ENCODE measurements around the gene DCC.

DCC gene

GRCh38 chr18:53553030-53553429 is 1213.0 kb downstream of the DCC start:
- Histone ChIP-seq H3F3A (ENCODE audit: low read depth) (no peaks in the 10 kb centered on the region), H3K27me3 (ENCODE audit: insufficient read depth, low read length, poor library complexity, severe bottlenecking) (no peaks in the 10 kb centered on the region), H3K36me3 (ENCODE audit: insufficient read depth, low read length) (no peaks in the 10 kb centered on the region), H3K4me2 (ENCODE audit: low read depth, low read length, poor library complexity, severe bottlenecking) (no peak overlapping the region), H2AFZ (ENCODE audit: low read length) (no peak overlapping the region), H4K20me1 (ENCODE audit: insufficient read depth, low read length, poor library complexity, severe bottlenecking) (peaks cover 4% of the 10 kb centered on the region), H3K9ac (ENCODE audit: low read depth, low read length, poor library complexity, severe bottlenecking) (no peak overlapping the region), H3K9me3 (ENCODE audit: insufficient read depth, low read depth, low read length) (no peaks in the 10 kb centered on the region), H3K79me2 (ENCODE audit: insufficient read depth, low read length) (no peaks in the 10 kb centered on the region), H3K9me2 (replicated peaks; ENCODE audit: low read depth, low read length) (no peaks in the 10 kb centered on the region), H3K4me3 (ENCODE audit: low read length, poor library complexity, severe bottlenecking) (no peak overlapping the region), H3K4me1 (ENCODE audit: insufficient read depth, low read length, poor library complexity, severe bottlenecking) (no peaks in the 10 kb centered on the region)
- TF ChIP-seq CTCF (conservative IDR thresholded peaks at IDR 0.05; ENCODE audit: low read length), result no peak
- no peak for TF ChIP-seq EZH2phosphoT487 (IDR thresholded peaks at IDR 0.05; ENCODE audit: borderline replicate concordance)

DNA sequence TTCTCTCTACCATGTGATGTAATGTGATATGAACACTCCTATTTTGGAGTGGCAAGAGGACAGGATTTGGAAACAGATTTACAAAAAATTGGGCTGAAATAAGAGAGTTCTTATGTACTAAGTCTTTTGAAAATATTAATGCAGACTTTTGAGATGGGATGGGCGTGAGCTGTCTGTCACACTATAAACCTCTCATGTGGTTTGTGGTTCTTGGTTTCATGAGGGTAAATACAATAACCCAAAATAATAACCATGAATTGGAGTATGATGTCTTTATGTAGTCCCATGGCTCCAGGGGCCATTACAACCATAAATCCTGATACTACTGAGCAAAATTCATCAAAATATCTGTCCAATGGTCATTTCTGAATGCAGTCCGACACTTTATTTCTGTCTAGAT is 1216.5 kb downstream of the DCC start:
- Histone ChIP-seq H3K79me2 (ENCODE audit: insufficient read depth, low read length) (no peaks in the 10 kb centered on the region), H3K36me3 (ENCODE audit: insufficient read depth, low read length) (no peaks in the 10 kb centered on the region), H3K9ac (ENCODE audit: low read depth, low read length, poor library complexity, severe bottlenecking) (no peak overlapping the region), H3K9me3 (ENCODE audit: insufficient read depth, low read depth, low read length) (no peaks in the 10 kb centered on the region), H4K20me1 (ENCODE audit: insufficient read depth, low read length, poor library complexity, severe bottlenecking) (peaks cover 4% of the 10 kb centered on the region), H3K9me2 (replicated peaks; ENCODE audit: low read depth, low read length) (no peaks in the 10 kb centered on the region), H3K4me2 (ENCODE audit: low read depth, low read length, poor library complexity, severe bottlenecking) (no peak overlapping the region), H3F3A (ENCODE audit: low read depth) (no peaks in the 10 kb centered on the region), H3K4me3 (ENCODE audit: low read length, poor library complexity, severe bottlenecking) (no peak overlapping the region), H2AFZ (ENCODE audit: low read length) (no peak overlapping the region), H3K4me1 (ENCODE audit: insufficient read depth, low read length, poor library complexity, severe bottlenecking) (no peaks in the 10 kb centered on the region), H3K27me3 (ENCODE audit: insufficient read depth, low read length, poor library complexity, severe bottlenecking) (no peaks in the 10 kb centered on the region)
- TF ChIP-seq EZH2phosphoT487 (IDR thresholded peaks at IDR 0.05; ENCODE audit: borderline replicate concordance) (no peak), CTCF (conservative IDR thresholded peaks at IDR 0.05; ENCODE audit: low read length) (no peak)

DNA sequence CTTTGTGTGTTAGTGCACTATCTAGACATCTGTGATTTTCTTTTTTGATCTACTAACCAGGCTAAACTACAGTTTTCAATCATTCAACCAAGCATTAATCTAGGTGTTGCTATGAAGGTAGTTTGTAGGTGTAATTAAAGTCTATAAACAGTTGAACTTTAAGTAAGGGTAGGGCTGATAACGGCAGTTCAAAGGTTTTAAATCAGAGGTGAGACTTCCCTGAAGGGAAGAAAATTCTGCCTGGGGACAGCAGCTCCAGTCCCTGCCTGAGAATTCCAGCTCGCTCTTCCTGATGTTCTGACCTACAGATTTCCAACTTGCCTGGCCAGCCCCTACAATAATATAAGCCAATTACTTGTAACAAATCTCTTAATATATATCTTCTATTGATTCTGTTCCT is 1220.5 kb downstream of the DCC start:
- no peak overlapping the region for H2AFZ ChIP-seq (ENCODE audit: low read length)
- H3K4me3 ChIP-seq (ENCODE audit: low read length, poor library complexity, severe bottlenecking), result no peak overlapping the region
- no peaks in the 10 kb centered on the region for H3K9me3 ChIP-seq (ENCODE audit: insufficient read depth, low read depth, low read length)
- H3K9ac ChIP-seq (ENCODE audit: low read depth, low read length, poor library complexity, severe bottlenecking), result no peak overlapping the region
- no peaks in the 10 kb centered on the region for H3K9me2 ChIP-seq (replicated peaks; ENCODE audit: low read depth, low read length)
- H3K27me3 ChIP-seq (ENCODE audit: insufficient read depth, low read length, poor library complexity, severe bottlenecking), result no peaks in the 10 kb centered on the region
- H3K79me2 ChIP-seq (ENCODE audit: insufficient read depth, low read length), result no peaks in the 10 kb centered on the region
- no peaks in the 10 kb centered on the region for H3K36me3 ChIP-seq (ENCODE audit: insufficient read depth, low read length)
- TF ChIP-seq CTCF (conservative IDR thresholded peaks at IDR 0.05; ENCODE audit: low read length) (no peak), EZH2phosphoT487 (IDR thresholded peaks at IDR 0.05; ENCODE audit: borderline replicate concordance) (no peak)
- no peaks in the 10 kb centered on the region for H3K4me1 ChIP-seq (ENCODE audit: insufficient read depth, low read length, poor library complexity, severe bottlenecking)
- H3F3A ChIP-seq (ENCODE audit: low read depth), result no peaks in the 10 kb centered on the region
- H4K20me1 ChIP-seq (ENCODE audit: insufficient read depth, low read length, poor library complexity, severe bottlenecking), result peaks cover 4% of the 10 kb centered on the region
- H3K4me2 ChIP-seq (ENCODE audit: low read depth, low read length, poor library complexity, severe bottlenecking), result no peak overlapping the region

Measured in Loucy (cell line).